ENCODE measurements around the gene HCAR3. TPM values are rescaled to one million over a fixed set of nuclear protein-coding genes. Genes with fewer than 3 reads are reported as not detected.
"Not testable (repeated sequence)": the region's sequence is repeated elsewhere in the genome, so short reads cannot be mapped to it uniquely, and the experiment has no call there.

Gene HCAR3
- 0.34 and 0.46 TPM in 2 replicates for total RNA-seq

- H3K4me3 Mint-ChIP-seq (ENCODE audit: low read depth); DNase-seq (ENCODE audit: low spot score); H3K36me3 Mint-ChIP-seq (ENCODE audit: low read depth); H3K27me3 Mint-ChIP-seq (ENCODE audit: low read depth); H3K27ac Mint-ChIP-seq; H3K4me1 Mint-ChIP-seq (ENCODE audit: low read depth); intact Hi-C loops (cut with micrococcal nuclease); H3K9me3 Mint-ChIP-seq: not testable (repeated sequence)
Observed at GRCh38 chr12:122716658-122717057, at the start of gene HCAR3. HCAR3 (minus strand) TSS chr12:122716811; CDS start chr12:122716737, 74 bp downstream.

DNA sequence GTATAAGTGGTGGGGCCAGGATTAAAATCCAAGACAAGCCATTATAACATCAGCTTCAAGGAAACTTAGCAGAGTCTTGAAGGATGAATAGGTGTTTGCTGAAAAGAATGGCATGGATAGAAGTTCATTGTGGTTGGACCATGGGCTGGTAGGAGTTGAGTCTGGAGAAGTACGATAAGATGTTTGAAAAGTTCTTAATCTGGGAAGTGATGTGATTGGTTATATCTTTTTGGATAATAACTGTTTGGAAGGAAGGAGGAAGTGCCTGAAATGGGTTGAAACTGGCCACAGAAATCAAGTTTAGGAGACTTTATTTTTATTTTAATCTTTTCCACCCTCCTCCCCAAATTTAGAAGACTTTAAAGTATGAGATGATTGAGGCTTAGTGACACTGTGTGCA lies 41.0 kb upstream of the HCAR3 start:
- Mint-ChIP-seq H3K4me1 (ENCODE audit: low read depth) (peaks cover 35% of the 10 kb centered on the region), H3K36me3 (ENCODE audit: low read depth) (peaks cover 77% of the 10 kb centered on the region), H3K27ac (peak overlapping the region; percentile 40), H3K9me3 (no peaks in the 10 kb centered on the region), H3K4me3 (ENCODE audit: low read depth) (no peak overlapping the region), H3K27me3 (ENCODE audit: low read depth) (no peaks in the 10 kb centered on the region)
- no peak for DNase-seq (ENCODE audit: low spot score)
- intact Hi-C loops (cut with micrococcal nuclease): no loop called here

DNA sequence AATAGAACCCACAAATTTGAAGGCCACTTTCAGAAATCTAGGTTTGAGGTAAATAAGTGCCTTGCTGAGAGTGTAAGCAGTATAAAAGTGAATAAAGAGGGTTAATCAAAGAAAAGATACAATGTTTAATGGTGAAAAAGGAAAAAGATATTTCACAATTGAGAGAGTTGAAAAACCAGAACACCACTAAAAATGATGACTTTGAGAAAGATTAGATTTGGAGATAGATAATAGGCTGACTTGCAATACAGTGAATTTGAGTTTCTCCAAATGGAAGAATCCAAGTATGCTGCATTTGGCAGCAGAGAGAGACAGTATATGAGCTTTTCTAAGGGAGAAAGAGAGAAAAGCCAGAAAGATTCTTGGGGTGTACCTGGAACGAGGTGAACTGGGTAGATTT lies 38.2 kb upstream of the HCAR3 start:
- DNase-seq (ENCODE audit: low spot score): no peak
- peaks cover 41% of the 10 kb centered on the region for H3K4me1 Mint-ChIP-seq (ENCODE audit: low read depth)
- intact Hi-C loops (cut with micrococcal nuclease): no loop called here
- H3K36me3 Mint-ChIP-seq (ENCODE audit: low read depth): peaks cover 64% of the 10 kb centered on the region
- H3K27ac Mint-ChIP-seq: no peak overlapping the region
- no peaks in the 10 kb centered on the region for H3K9me3 Mint-ChIP-seq
- H3K4me3 Mint-ChIP-seq (ENCODE audit: low read depth): no peak overlapping the region
- H3K27me3 Mint-ChIP-seq (ENCODE audit: low read depth): no peaks in the 10 kb centered on the region

GRCh38 chr12:122753319-122753650 lies 36.7 kb upstream of the HCAR3 start:
- Mint-ChIP-seq H3K9me3 (no peaks in the 10 kb centered on the region), H3K27ac (peak overlapping the region; percentile 90), H3K4me3 (ENCODE audit: low read depth) (peak overlapping the region; percentile 89), H3K4me1 (ENCODE audit: low read depth) (peaks cover 42% of the 10 kb centered on the region), H3K36me3 (ENCODE audit: low read depth) (peaks cover 53% of the 10 kb centered on the region), H3K27me3 (ENCODE audit: low read depth) (no peaks in the 10 kb centered on the region)
- no peak for DNase-seq (ENCODE audit: low spot score)
- intact Hi-C loops (cut with micrococcal nuclease): loop anchor here (2.0 kb wide), 1 partner anchor 20 kb away; no protein-coding TSS in a partner anchor

- Mint-ChIP-seq H3K4me1 (ENCODE audit: low read depth) (peaks cover 42% of the 10 kb centered on the region), H3K27me3 (ENCODE audit: low read depth) (no peaks in the 10 kb centered on the region), H3K36me3 (ENCODE audit: low read depth) (peaks cover 47% of the 10 kb centered on the region), H3K27ac (peak within 1 kb of the TSS; percentile 90), H3K9me3 (no peaks in the 10 kb centered on the region), H3K4me3 (ENCODE audit: low read depth) (peak within 1 kb of the TSS; percentile 89)
- peak; percentile 99 for DNase-seq (ENCODE audit: low spot score)
- intact Hi-C loops (cut with micrococcal nuclease): loop anchor here (1.0 to 2.0 kb wide), 4 partner anchors 20 to 225 kb away; partner anchors contain the start of gene KNTC1
Observed at GRCh38 chr12:122752464-122753318, 36.1 kb upstream of the HCAR3 start, which contains the start of gene DENR. DENR (plus strand) TSS chr12:122752824; CDS start chr12:122753702, 878 bp downstream.

DNA sequence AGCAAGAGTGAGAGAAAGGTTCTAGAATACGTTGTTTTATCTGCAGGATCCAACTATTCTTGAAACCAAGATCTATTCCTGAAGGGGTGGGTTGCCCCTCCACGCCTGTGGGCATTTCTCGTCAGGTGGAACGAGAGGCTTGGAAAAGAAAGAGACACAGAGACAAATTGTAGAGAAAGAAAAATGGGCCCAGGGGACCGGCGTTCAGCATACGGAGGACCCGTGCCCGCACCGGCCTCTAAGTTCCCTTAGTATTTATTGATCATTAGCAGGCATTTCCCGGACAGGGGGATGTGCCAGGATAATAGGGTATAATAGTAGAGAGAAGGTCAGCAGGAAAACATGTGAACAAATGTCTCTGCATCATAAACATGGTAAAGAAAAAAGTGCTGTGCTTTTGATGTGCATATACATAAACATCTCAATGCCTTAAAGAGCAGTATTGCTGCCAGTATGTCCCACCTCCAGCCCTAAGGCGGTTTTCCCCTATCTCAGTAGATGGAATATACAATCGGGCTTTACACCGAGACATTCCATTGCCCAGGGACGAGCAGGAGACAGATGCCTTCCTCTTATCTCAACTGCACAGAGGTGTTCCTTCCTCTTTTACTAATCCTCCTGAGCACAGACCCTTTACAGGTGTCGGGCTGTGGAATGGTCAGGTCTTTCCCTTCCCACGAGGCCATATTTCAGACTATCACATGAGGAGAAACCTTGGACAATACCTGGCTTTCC lies 34.3 kb upstream of the HCAR3 start:
- peaks cover 31% of the 10 kb centered on the region for H3K4me1 Mint-ChIP-seq (ENCODE audit: low read depth)
- DNase-seq (ENCODE audit: low spot score); intact Hi-C loops (cut with micrococcal nuclease); H3K27ac Mint-ChIP-seq; H3K9me3 Mint-ChIP-seq; H3K27me3 Mint-ChIP-seq (ENCODE audit: low read depth): not testable (repeated sequence)
- H3K4me3 Mint-ChIP-seq (ENCODE audit: low read depth): peak overlapping the region; percentile 89
- peaks cover 30% of the 10 kb centered on the region for H3K36me3 Mint-ChIP-seq (ENCODE audit: low read depth)

- DNase-seq (ENCODE audit: low spot score): no peak
- Mint-ChIP-seq H3K4me1 (ENCODE audit: low read depth) (peaks cover 24% of the 10 kb centered on the region), H3K27ac (no peak overlapping the region), H3K9me3 (no peaks in the 10 kb centered on the region), H3K4me3 (ENCODE audit: low read depth) (no peak overlapping the region), H3K36me3 (ENCODE audit: low read depth) (peaks cover 20% of the 10 kb centered on the region), H3K27me3 (ENCODE audit: low read depth) (no peaks in the 10 kb centered on the region)
- intact Hi-C loops (cut with micrococcal nuclease): no loop called here
Observed at GRCh38 chr12:122749569-122750332, 33.1 kb upstream of the HCAR3 start.

GRCh38 chr12:122747224-122748135 lies 30.9 kb upstream of the HCAR3 start:
- Mint-ChIP-seq H3K4me3 (ENCODE audit: low read depth) (no peak overlapping the region), H3K9me3 (no peaks in the 10 kb centered on the region), H3K27ac (no peak overlapping the region), H3K4me1 (ENCODE audit: low read depth) (peaks cover 15% of the 10 kb centered on the region), H3K27me3 (ENCODE audit: low read depth) (no peaks in the 10 kb centered on the region), H3K36me3 (ENCODE audit: low read depth) (no peaks in the 10 kb centered on the region)
- intact Hi-C loops (cut with micrococcal nuclease): no loop called here
- DNase-seq (ENCODE audit: low spot score): no peak

GRCh38 chr12:122743895-122744525 lies 27.4 kb upstream of the HCAR3 start:
- H3K27me3 Mint-ChIP-seq (ENCODE audit: low read depth): no peaks in the 10 kb centered on the region
- DNase-seq (ENCODE audit: low spot score): no peak
- no peaks in the 10 kb centered on the region for H3K9me3 Mint-ChIP-seq
- intact Hi-C loops (cut with micrococcal nuclease): no loop called here
- no peak overlapping the region for H3K27ac Mint-ChIP-seq
- peaks cover 9% of the 10 kb centered on the region for H3K4me1 Mint-ChIP-seq (ENCODE audit: low read depth)
- no peaks in the 10 kb centered on the region for H3K36me3 Mint-ChIP-seq (ENCODE audit: low read depth)
- H3K4me3 Mint-ChIP-seq (ENCODE audit: low read depth): no peak overlapping the region

GRCh38 chr12:122740351-122740750 lies 23.7 kb upstream of the HCAR3 start:
- no peak for DNase-seq (ENCODE audit: low spot score)
- peaks cover 17% of the 10 kb centered on the region for H3K4me1 Mint-ChIP-seq (ENCODE audit: low read depth)
- peaks cover 4% of the 10 kb centered on the region for H3K9me3 Mint-ChIP-seq
- intact Hi-C loops (cut with micrococcal nuclease): no loop called here
- H3K27me3 Mint-ChIP-seq (ENCODE audit: low read depth): no peaks in the 10 kb centered on the region
- no peak overlapping the region for H3K4me3 Mint-ChIP-seq (ENCODE audit: low read depth)
- peaks cover 3% of the 10 kb centered on the region for H3K36me3 Mint-ChIP-seq (ENCODE audit: low read depth)
- H3K27ac Mint-ChIP-seq: no peak overlapping the region

GRCh38 chr12:122738571-122738970 lies 22.0 kb upstream of the HCAR3 start:
- H3K27ac Mint-ChIP-seq: no peak overlapping the region
- peaks cover 3% of the 10 kb centered on the region for H3K36me3 Mint-ChIP-seq (ENCODE audit: low read depth)
- intact Hi-C loops (cut with micrococcal nuclease): no loop called here
- peaks cover 4% of the 10 kb centered on the region for H3K9me3 Mint-ChIP-seq
- no peaks in the 10 kb centered on the region for H3K27me3 Mint-ChIP-seq (ENCODE audit: low read depth)
- no peak for DNase-seq (ENCODE audit: low spot score)
- no peak overlapping the region for H3K4me3 Mint-ChIP-seq (ENCODE audit: low read depth)
- peaks cover 24% of the 10 kb centered on the region for H3K4me1 Mint-ChIP-seq (ENCODE audit: low read depth)

All from activated T-helper 2 cell treated with anti-CD3 and anti-CD28 coated beads, Interferon-gamma antibody, Interleukin-2, Interleukin-4, amounts not matched to agents 10 μg/mL and 5 μg/mL and 100 μg/mL, durations not matched to agents 14 hours and 24 hours and 36 hours (primary cell).